Endothelial cell of umbilical vein (primary cell): Measurements from ENCODE around the gene BID. TPM values are rescaled to one million over a fixed set of nuclear protein-coding genes. Genes with fewer than 3 reads are reported as not detected.

Source experiments
- BruUV-seq: library from RNA; stranded (reverse); fragments of 400-500 nt; replicated peaks from 2 replicates; lab custom pipeline; 2021; lab: Mats Ljungman, UMichigan
- CTCF ChIA-PET: fragments of 300-600, 350-600 bp; sonication (Branson Sonifier 250); formaldehyde crosslinking; loops from one replicate; lab custom pipeline; 2021; ENCODE audit warnings: antibody characterized with exemption, inconsistent platforms; lab: Charles Lee
- POLR2A ChIA-PET: fragments of 300-600, 350-600 bp; sonication (Branson Sonifier 250); formaldehyde crosslinking; loops from one replicate; lab custom pipeline; 2021; ENCODE audit warnings: antibody characterized with exemption, inconsistent platforms; lab: Charles Lee
- DNase-seq: peaks from one replicate; pipeline ENCODE4 v3.0.0-alpha.2; 2011; ENCODE audit warnings: low read depth, low spot score
- FAIRE-seq: peaks from 2 replicates; lab custom pipeline; 2011; peaks lifted over from hg19 to GRCh38; lab: Jason Lieb, UNC
- H2AFZ ChIP-seq: 2 replicates; pipeline ENCODE4 v1.6.0; 2012; ENCODE audit warnings: low read depth, low read length, control low read depth, inconsistent platforms
- H3K27ac ChIP-seq: 2 replicates; pipeline ENCODE4 v1.5.1; 2011; ENCODE audit warnings: low read depth, mild to moderate bottlenecking, control low read depth, low read length, moderate library complexity; ENCODE audit not compliant: insufficient read depth
- H3K27me3 ChIP-seq, 2 experiments: 2 replicates each; pipeline versions ENCODE4 v1.6.0 to v1.6.1; 2011; ENCODE audit warnings: low read length in 2 of 2, mixed read lengths in 1 of 2; ENCODE audit not compliant: control insufficient read depth in 2 of 2, insufficient read depth in 2 of 2
- H3K36me3 ChIP-seq, 2 experiments: 2 replicates in 1 of 2; 3 replicates in 1 of 2; pipeline ENCODE4 v1.5.1; 2011; ENCODE audit warnings: low read length in 2 of 2, mild to moderate bottlenecking in 1 of 2, moderate library complexity in 1 of 2; ENCODE audit not compliant: control insufficient read depth in 2 of 2, insufficient read depth in 2 of 2; ENCODE audit errors: extremely low read depth in 1 of 2
- H3K4me1 ChIP-seq: 3 replicates; pipeline ENCODE4 v1.5.1; 2011; ENCODE audit warnings: mild to moderate bottlenecking, low read length; ENCODE audit not compliant: control insufficient read depth, insufficient read depth; ENCODE audit errors: extremely low read depth
- H3K4me2 ChIP-seq: 2 replicates; pipeline ENCODE4 v1.6.1; 2011; ENCODE audit warnings: low read length, control low read depth, mixed read lengths; ENCODE audit not compliant: insufficient read depth
- H3K4me3 ChIP-seq, 3 experiments: fragments of 200-600 bp in 1 of 3; sonication (generic), shearing (Covaris generic) in 1 of 3; replicated peaks in 1 of 3; 2 replicates each; pipeline ENCODE4 v1.5.1; 2011 to 2016; ENCODE audit warnings: control low read depth in 3 of 3, low read length in 3 of 3, mild to moderate bottlenecking in 2 of 3, inconsistent platforms in 1 of 3, low read depth in 1 of 3, moderate library complexity in 1 of 3; ENCODE audit not compliant: insufficient read depth in 1 of 3
- H3K79me2 ChIP-seq: 2 replicates; pipeline ENCODE4 v1.6.0; 2012; ENCODE audit warnings: low read length, inconsistent platforms; ENCODE audit not compliant: control insufficient read depth, insufficient read depth
- H3K9ac ChIP-seq: replicated peaks from 2 replicates; pipeline ENCODE3; 2011; ENCODE audit warnings: low read length, control low read depth; ENCODE audit not compliant: insufficient read depth; ENCODE audit errors: extremely low read depth
- H3K9me1 ChIP-seq: replicated peaks from 3 replicates; pipeline ENCODE4 v1.6.0; 2011; ENCODE audit warnings: mild to moderate bottlenecking, low read length; ENCODE audit not compliant: control insufficient read depth, insufficient read depth; ENCODE audit errors: extremely low read depth
- H3K9me3 ChIP-seq: replicated peaks from 2 replicates; pipeline ENCODE4 v1.5.1; 2012; ENCODE audit warnings: low read length, inconsistent platforms; ENCODE audit not compliant: control insufficient read depth, insufficient read depth
- H4K20me1 ChIP-seq: replicated peaks from 2 replicates; pipeline ENCODE3; 2011; ENCODE audit warnings: mild to moderate bottlenecking, low read length; ENCODE audit not compliant: control insufficient read depth, insufficient read depth; ENCODE audit errors: extremely low read depth
- EZH2 ChIP-seq: IDR thresholded peaks from 2 replicates; pipeline ENCODE4 v1.6.1; 2012; ENCODE audit warnings: borderline replicate concordance, low read depth, mild to moderate bottlenecking, moderate library complexity, low read length, inconsistent platforms; ENCODE audit not compliant: severe bottlenecking
- FOS ChIP-seq: IDR thresholded peaks from 2 replicates; pipeline ENCODE4 v1.6.1; 2011; ENCODE audit warnings: mild to moderate bottlenecking, low read length, moderate library complexity, borderline replicate concordance; ENCODE audit not compliant: insufficient read depth
- GATA2 ChIP-seq: IDR thresholded peaks from 2 replicates; pipeline ENCODE4 v1.7.0; 2011; ENCODE audit warnings: low read depth, mild to moderate bottlenecking, moderate library complexity, mixed read lengths, low read length; ENCODE audit not compliant: insufficient read length, insufficient read depth
- JUN ChIP-seq: IDR thresholded peaks from 2 replicates; pipeline ENCODE4 v1.6.1; 2011; ENCODE audit warnings: borderline replicate concordance, low read depth; ENCODE audit not compliant: insufficient read length, insufficient read depth
- MYC ChIP-seq: IDR thresholded peaks from one replicate; pipeline ENCODE4 v1.6.1; 2011; ENCODE audit warnings: mild to moderate bottlenecking, low read depth, low read length
- POLR2A ChIP-seq: IDR thresholded peaks from 2 replicates; pipeline ENCODE4 v1.6.1; 2012; ENCODE audit warnings: low read depth, mild to moderate bottlenecking, control low read depth, low read length
- POLR2AphosphoS5 ChIP-seq: IDR thresholded peaks from 2 replicates; pipeline ENCODE4 v1.6.1; 2012; ENCODE audit warnings: low read depth, mild to moderate bottlenecking, control low read depth, low read length, moderate library complexity; ENCODE audit not compliant: insufficient read depth
- dilution Hi-C: fragments of 300-500 bp; cut with MboI; formaldehyde crosslinking; loops from one replicate; pipeline ENCODE4 v1.15.0; 2019; ENCODE audit warnings: low sequenced_read_pairs; ENCODE audit not compliant: extremely low pct_ligation_motif_present
- intact Hi-C: fragments of 100-400 bp; cut with micrococcal nuclease; formaldehyde crosslinking; loops from one replicate; pipeline ENCODE4 v1.10.0; 2022
- microRNA-seq: library from miRNA; unstranded; fragments of <30 nt; microRNA quantifications from one replicate; pipeline ENCODE4 v1.2.0, GENCODE V29; 2021; ENCODE audit warnings: borderline number of aligned reads, borderline replicate concordance
- polyA plus RNA-seq, 4 experiments: library from polyadenylated mRNA; depleted of rRNA in 3 of 4; stranded (reverse) in 3 of 4; unstranded in 1 of 4; fragments of >200 nt; gene quantifications; 2 replicates each; pipeline versions ENCODE4 v1.2.1 to v1.2.3, GENCODE V29; 2011 to 2012; ENCODE audit warnings: missing spikeins in 1 of 4
- small RNA-seq: library from RNA; depleted of rRNA; stranded (forward); fragments of <200 nt; gene quantifications from one replicate; pipeline ENCODE3, GENCODE V24; 2012; ENCODE audit warnings: low replicate concordance, low read depth; ENCODE audit not compliant: insufficient read depth, insufficient read length
- total RNA-seq: library from RNA; stranded (reverse); gene quantifications from 2 replicates; pipeline ENCODE4 v1.2.3, GENCODE V29; 2021
- TF ChIP-seq, protein P1 (sequence below), 2 donors: IDR thresholded peaks; 1 replicate in 1 of 2; 2 replicates in 1 of 2; pipeline ENCODE4 v1.5.1; 2011; ENCODE audit warnings: low read length in 2 of 2, mild to moderate bottlenecking in 2 of 2, moderate library complexity in 2 of 2, control low read depth in 1 of 2, inconsistent platforms in 1 of 2, low read depth in 1 of 2; ENCODE audit not compliant: insufficient read depth in 1 of 2; ENCODE audit errors: extremely low read depth in 1 of 2

BID gene
- total and polyA plus RNA-seq, 2 donors (not counting 3 experiments of a cell fraction or from before 2014, with no cell fraction given), result 39.0 to 119 TPM

DNA sequence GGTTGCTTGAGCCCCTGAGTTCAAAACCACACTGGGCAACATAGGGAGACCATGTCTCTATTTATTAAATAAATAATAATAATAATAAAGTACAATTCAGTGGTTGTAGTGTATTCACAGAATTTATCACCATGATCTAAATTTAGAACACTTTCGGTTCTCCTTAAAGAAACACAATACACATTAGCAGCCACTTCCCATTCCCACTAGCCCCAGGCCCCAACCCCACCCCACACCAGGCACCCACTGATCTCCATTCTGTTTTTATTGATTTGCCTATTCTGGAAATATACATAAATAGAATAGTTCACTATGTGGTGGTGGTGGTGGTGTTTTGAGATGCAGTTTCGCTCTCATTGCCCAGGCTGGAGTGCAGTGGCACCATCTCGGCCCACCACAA is 90.0 kb downstream of the BID start:
- Histone ChIP-seq H3K9me3 (no peaks in the 10 kb centered on the region), H3K4me3 (no peak overlapping the region), H3K9me1 (no peaks in the 10 kb centered on the region), H3K9ac (no peak overlapping the region), H3K4me2 (no peak overlapping the region), H3K4me1 (no peaks in the 10 kb centered on the region), H3K36me3 (no peaks in the 10 kb centered on the region), H3K79me2 (no peaks in the 10 kb centered on the region), H3K27ac (no peak overlapping the region), H2AFZ (no peak overlapping the region), H4K20me1 (no peaks in the 10 kb centered on the region), H3K27me3 (no peaks in the 10 kb centered on the region)
- intact Hi-C loops (no loop called here), dilution Hi-C loops (no loop called here)
- TF ChIP-seq, protein P1, sequence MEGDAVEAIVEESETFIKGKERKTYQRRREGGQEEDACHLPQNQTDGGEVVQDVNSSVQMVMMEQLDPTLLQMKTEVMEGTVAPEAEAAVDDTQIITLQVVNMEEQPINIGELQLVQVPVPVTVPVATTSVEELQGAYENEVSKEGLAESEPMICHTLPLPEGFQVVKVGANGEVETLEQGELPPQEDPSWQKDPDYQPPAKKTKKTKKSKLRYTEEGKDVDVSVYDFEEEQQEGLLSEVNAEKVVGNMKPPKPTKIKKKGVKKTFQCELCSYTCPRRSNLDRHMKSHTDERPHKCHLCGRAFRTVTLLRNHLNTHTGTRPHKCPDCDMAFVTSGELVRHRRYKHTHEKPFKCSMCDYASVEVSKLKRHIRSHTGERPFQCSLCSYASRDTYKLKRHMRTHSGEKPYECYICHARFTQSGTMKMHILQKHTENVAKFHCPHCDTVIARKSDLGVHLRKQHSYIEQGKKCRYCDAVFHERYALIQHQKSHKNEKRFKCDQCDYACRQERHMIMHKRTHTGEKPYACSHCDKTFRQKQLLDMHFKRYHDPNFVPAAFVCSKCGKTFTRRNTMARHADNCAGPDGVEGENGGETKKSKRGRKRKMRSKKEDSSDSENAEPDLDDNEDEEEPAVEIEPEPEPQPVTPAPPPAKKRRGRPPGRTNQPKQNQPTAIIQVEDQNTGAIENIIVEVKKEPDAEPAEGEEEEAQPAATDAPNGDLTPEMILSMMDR (IDR thresholded peaks at IDR 0.05; ENCODE audit: extremely low read depth in 1 of 2, insufficient read depth in 1 of 2, low read depth in 1 of 2, low read length in 2 of 2), result no peak
- TF ChIP-seq POLR2A (no peak), JUN (no peak), EZH2 (no peak), GATA2 (no peak), POLR2AphosphoS5 (no peak), FOS (no peak), MYC (no peak)
- FAIRE-seq, result peak; percentile 18
- no TSS peak for BruUV-seq
- CTCF ChIA-PET, result no interaction called here
- POLR2A ChIA-PET, result no interaction called here
- DNase-seq, result no peak

Small RNA genes lying within 50 kb of the gene (microRNA-seq; reads per million reads assigned to microRNA genes)
- gene MIR3198-1, result not detected

Small RNA genes lying within 50 kb of the gene (small RNA-seq; reads per million reads assigned to genes)
- gene MIR3198-1, result not detected

Other genes starting within 250 kb of the BID start
- gene SLC25A18, start 211.0 kb downstream of the BID start, total RNA-seq, result not detected in 2 replicates
- not detected in 2 replicates for gene SLC25A18, start 211.0 kb downstream of the BID start, polyA plus RNA-seq
- gene ATP6V1E1, start 145.7 kb downstream of the BID start, total RNA-seq, result 113 and 118 TPM in 2 replicates
- gene ATP6V1E1, start 145.7 kb downstream of the BID start, polyA plus RNA-seq, result 95.2 and 95.9 TPM in 2 replicates
- 36.2 TPM in 2 replicates for gene BCL2L13, start 135.7 kb downstream of the BID start, total RNA-seq
- 23.9 and 28.1 TPM in 2 replicates for gene BCL2L13, start 135.7 kb downstream of the BID start, polyA plus RNA-seq